HG02610 (cell line): Measurements from ENCODE around the gene KIAA1549.

ENCODE experiments used
- ATAC-seq: cut with Tn5 transposase; IDR thresholded peaks from one replicate; pipeline ENCODE4 v1.9.1; 2021; ENCODE audit warnings: mild to moderate bottlenecking, moderate library complexity; ENCODE audit not compliant: unreplicated experiment

KIAA1549 gene

DNA sequence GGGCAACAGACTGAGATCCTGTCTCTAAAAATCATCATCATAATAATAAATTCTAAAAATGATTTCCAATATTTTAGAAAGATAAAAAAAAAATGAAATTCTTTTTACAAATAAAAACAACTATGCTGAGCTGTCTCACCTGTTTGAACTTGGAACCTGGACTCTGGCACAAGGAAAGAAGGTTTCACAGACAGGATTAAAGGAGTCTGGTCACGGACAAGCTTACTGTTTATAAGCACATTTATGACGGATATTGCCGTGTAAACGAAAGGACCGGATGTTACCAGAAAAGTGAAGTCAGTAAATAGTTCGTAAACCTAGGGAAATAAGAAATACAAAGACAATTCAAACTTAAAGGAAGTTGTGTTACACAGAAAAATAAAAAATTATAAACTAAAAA, 70.2 kb downstream of the KIAA1549 start:
- no peak for ATAC-seq

GRCh38 chr7:138907850-138908249, 73.3 kb downstream of the KIAA1549 start:
- no peak for ATAC-seq

DNA sequence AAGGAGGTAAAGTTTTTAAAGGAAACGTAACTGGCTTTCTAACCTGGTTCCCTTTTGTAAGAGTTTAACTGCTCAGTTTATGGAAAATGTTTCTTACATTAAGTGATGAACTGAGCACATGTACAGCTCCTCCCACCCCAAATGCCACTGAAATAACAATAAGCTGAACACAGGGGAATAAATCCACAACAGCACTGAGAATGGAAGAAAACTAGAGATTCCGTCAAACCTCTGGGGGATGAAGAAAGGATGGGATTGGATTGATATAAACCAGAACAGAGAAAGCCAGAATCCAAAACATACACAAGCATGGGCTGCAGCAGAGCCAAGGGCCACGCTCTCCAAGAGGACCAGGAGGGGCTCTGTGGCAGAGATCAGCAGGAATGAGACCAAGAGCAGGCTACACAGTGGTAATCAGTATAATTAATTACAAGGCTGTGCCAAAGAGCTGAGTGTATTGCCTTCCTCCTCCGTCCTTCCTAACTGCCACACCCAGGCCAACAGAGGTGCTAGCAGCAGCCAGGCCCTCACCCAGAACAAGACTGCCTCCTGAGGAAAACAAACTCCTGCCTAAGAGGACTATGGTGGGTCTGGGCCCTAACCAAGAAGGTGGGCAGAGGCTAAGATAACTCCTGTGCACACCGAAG, 73.9 kb downstream of the KIAA1549 start:
- ATAC-seq, result no peak

DNA sequence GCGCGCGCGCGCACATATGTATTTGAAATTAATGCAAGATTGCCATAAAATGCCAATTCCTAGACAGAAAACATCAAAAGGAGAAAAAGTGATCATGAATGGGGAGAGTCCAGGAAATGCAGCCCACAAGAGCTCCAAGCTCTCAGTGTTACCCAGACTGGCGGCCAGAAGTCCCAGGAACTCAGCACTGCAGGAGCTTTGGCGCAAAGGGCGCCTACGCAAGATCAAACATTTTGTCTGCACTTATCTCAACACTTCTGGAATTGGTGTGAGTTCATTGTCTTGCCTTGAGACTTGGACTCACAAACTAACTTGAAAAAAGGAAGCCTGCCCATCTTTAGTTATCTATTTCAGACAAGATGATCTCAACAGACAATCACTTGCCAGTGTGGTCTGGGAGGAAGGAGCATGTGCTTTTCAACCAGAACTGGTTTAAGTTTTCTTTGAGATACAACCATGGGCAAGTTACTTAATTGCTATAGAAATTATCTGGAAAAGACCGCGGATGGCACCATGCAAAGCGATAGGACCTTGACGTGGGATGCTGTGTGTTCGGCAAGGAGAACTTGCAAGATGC, 77.2 kb downstream of the KIAA1549 start:
- ATAC-seq, result no peak

- no peak for ATAC-seq
These were observed 77.9 kb downstream of the KIAA1549 start for GRCh38 chr7:138903186-138903820.

DNA sequence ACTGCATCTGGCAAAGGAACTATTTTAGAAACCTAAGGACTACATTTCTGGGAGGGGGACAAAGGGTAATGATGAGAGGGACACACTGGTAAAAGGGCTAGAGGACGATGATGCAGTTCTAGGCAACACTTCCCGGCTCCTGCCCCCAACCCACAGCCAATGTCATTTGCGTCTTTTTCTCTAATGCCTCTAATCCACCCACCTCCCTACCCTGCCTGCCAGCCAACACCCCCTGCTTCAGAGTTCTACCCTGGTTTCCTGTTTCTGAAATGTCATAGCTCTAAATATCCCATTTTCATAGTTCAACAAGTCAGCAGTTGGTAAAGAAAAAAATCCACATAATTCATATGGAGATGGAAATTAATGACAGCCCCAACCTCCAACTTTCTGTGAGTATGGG, 79.0 kb downstream of the KIAA1549 start:
- no peak for ATAC-seq

- no peak for ATAC-seq
These were observed 81.0 kb downstream of the KIAA1549 start for GRCh38 chr7:138900035-138900828.

DNA sequence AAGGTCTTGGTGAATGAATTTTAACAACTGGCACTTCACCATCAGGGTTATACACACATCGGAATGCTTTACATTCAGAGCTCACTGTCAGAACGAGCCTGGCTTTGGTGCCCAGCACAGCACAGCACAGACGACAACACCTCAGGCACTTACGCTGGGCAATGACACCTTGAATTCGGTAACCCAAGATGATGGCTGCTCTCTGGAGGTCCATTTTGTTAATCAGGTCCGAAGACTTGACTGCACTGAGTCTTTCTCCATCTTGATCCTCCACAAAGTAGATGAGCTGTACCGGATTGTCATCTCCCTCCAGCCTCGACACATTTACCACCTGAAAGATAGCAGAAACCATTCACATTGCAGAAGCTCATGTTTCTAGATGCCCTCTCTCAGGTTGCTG, 82.4 kb downstream of the KIAA1549 start:
- ATAC-seq, result no peak

GRCh38 chr7:138898255-138898654, 82.9 kb downstream of the KIAA1549 start:
- no peak for ATAC-seq

- ATAC-seq, result no peak
These were observed 85.5 kb downstream of the KIAA1549 start for GRCh38 chr7:138895679-138896078.

DNA sequence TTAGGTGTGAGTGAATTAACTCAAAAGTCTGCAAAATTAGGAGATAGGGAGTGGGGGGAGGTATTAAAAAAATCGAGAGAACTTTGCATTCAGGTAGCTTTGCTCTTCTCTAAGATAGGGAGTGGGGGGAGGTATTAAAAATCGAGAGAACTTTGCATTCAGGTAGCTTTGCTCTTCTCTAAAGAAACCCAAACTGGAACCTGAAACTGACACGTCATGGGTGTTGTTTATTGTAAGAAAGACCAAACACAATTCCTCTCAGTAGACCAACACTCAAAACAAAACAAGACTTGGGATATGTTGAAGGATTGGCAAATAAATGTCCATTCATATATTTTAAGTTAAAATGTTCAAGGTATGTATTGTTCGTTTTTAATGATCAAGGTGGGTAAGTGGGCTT, 87.9 kb downstream of the KIAA1549 start:
- ATAC-seq, result no peak

GRCh38 chr7:138892812-138893211, 88.4 kb downstream of the KIAA1549 start:
- no peak for ATAC-seq

GRCh38 chr7:138892006-138892630, 89.1 kb downstream of the KIAA1549 start:
- ATAC-seq, result no peak

DNA sequence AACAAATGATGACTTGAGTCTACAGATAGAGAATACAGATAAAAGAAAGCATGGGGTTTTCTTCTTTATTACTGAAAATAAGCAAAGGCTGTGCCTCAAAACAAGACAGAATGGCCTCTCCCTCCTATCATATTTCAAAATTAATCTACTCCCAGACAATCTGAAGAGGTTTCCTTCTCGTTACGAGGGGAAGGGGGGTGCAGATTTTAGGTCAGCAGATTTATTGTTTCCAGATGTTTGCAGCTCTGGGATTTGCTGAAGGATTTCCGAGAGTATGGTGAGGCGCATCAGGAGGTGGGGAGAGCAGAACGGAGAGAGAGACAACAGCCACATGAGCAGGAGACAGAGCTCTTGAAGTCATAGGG, 89.8 kb downstream of the KIAA1549 start:
- ATAC-seq, result no peak

- ATAC-seq, result no peak
These were observed 90.4 kb downstream of the KIAA1549 start for GRCh38 chr7:138890499-138891445.

- ATAC-seq, result no peak
These were observed 91.3 kb downstream of the KIAA1549 start for GRCh38 chr7:138889582-138890498.

DNA sequence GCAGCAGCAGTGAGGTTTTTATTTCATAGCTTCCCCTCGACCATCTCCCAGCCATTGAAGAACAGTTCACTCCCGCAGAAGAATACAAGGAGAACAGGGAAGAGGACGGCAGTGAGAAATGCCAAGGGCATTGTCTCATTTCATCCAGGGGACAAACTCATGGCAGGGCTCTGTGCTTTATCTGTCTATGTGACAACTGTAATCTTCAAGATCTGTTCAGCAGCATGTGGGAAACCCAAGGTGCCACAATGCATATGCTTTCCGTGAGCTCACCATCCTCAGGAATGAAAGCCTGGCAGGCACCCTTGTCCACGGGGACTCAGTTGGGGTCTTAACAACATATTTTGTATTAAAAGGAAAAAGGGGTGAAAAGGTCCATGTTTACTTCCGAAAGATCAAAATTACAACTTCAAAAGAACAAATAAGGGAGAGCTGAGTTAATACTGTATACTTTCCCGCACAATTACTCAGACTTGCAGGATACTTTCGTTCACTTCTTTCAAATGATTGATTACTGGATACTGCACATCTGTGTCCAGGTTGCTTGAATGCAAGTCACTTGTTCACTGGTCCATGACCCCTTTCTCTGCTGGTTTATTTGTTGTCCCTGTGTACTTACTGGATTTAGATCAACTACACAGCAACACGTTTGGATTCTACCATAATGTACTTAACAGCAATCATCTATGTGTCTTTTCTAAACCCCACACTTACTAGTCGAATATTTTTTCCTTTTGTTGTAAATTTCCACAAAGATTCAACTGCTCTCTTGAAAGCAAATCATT, 93.1 kb downstream of the KIAA1549 start:
- no peak for ATAC-seq

DNA sequence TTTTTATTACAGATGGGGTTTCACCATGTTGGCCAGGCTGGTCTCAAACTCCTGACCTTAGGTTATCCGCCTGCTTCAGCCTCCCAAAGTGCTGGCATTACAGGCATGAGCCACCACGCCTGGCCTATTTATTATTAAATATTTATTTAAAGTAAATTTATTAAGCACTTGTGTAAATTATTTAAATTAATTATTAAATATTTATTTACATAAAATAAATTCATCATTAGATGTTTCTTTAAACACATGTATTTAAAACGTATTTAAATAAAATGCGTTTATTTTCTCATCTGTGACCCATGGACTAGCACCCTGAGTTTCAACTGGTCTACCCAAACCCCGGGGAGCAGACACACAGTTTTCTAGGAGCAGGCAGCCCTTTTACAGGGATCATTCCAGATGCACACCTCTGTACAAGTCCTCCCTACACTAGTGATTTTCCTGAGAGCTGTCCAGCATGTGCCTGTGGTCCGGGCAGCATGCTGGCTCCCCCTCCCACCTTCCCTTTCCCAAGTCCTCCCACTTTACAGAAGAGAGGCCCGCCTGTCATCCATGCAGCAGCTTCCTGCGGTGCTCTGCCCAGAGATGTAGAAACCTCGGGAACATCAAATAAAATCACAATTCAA, 94.0 kb downstream of the KIAA1549 start:
- ATAC-seq, result no peak
